GM21576 (cell line): ENCODE results near the gene TTLL5.
A peak's percentile ranks its signal among the peaks of the same experiment; 100 is the strongest.

ENCODE experiments used
- ATAC-seq: cut with Tn5 transposase; IDR thresholded peaks from one replicate; pipeline ENCODE4 v1.9.1; 2021; ENCODE audit warnings: mild to moderate bottlenecking, moderate library complexity; ENCODE audit not compliant: unreplicated experiment

Gene TTLL5

GRCh38 chr14:75860561-75861160 lies 199.6 kb downstream of the TTLL5 start:
- ATAC-seq = no peak

DNA sequence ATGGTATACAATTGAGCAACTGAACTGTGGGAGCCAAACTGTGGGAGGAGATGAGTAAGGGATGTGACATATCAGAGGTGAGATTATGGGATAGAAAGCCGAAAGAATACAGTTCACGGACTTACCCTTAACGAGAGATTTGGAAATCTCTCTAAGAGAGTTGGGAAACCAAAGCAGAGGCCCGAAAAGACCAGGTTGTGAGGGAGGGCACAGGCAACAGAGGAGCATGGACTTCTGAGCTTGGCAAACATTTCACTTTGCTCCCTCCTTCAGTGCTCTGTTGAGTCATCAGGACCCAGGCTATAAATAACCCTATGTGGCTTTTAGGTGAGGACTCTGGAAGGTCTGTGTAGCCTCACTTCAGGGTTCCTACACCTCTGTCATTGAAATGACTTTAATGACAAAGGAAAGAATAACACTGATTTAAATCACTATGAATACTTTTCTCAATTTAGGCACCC lies 200.1 kb downstream of the TTLL5 start:
- no peak for ATAC-seq

GRCh38 chr14:75863221-75863620 lies 202.2 kb downstream of the TTLL5 start:
- ATAC-seq = no peak

DNA sequence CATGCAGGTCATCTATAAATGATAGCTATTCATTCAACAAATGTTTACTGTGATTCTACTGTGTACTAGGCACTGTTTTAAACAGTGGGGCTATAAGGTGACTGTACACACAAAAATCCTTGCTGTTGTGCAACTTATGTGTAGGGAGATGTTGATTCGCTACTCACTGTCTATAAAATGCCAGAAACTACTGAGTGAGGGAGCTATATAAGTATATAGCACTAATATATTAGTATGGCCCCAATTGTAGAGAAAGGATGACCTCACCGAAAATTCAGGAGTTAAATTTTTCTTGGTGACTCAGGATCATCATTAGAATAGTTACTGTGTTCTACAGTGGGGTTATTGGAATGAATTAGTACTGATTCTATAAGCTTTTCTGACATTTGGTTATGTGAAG lies 203.3 kb downstream of the TTLL5 start:
- no peak for ATAC-seq

GRCh38 chr14:75865531-75865930 lies 204.5 kb downstream of the TTLL5 start:
- ATAC-seq = no peak

- no peak for ATAC-seq
Measured at GRCh38 chr14:75866970-75867369, 205.9 kb downstream of the TTLL5 start.

DNA sequence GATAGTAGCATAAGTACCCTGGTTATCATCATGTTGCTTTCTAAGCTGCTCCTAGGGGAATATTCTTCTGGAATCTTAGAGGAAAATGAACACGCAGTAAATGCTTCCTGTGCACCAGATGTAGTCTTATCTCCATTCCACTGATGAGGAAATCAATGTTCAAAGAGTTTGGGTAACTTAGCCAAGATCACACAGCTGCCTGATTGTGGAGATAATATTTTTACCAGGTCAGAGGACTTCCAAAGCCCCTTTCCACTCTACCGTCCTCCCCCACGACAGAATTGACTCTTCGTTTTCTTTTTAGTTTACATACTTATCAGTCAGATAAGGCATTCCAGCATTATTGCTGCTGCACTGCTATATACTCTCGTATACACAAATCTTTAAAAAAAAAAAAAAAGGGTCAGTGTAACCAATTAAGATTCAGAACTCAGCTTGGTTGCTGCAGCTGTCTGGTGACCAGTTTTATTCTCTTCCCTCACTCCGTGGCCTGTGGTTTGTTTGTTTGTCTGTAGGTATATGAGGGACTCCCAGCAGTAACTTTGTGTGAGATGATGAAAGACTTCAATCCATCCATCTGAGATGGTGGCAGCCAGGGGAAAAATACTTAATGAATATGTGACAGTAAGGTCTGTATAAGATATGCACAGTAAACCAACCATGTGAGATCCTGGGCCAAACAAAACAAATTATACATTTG lies 210.3 kb downstream of the TTLL5 start:
- no peak for ATAC-seq

DNA sequence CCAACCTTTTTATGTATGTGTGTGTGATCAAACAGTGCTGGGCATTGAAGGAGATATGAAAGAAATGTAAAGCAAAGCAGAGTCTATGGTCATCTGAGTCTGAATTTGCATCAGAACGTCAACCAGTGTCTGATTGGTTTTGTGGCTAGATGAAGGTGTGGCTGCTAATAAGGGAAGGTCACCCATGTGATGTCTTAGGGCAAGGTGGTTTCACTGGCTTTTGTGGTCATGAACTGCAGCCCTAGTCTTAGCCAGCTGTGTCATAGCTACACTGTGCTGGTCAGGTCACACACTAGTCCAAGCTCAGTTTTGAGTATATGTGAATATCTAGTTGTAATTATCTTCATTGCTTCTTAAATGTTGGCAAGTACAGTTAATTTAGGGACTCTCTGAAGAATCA lies 214.9 kb downstream of the TTLL5 start:
- ATAC-seq = peak; percentile 96

DNA sequence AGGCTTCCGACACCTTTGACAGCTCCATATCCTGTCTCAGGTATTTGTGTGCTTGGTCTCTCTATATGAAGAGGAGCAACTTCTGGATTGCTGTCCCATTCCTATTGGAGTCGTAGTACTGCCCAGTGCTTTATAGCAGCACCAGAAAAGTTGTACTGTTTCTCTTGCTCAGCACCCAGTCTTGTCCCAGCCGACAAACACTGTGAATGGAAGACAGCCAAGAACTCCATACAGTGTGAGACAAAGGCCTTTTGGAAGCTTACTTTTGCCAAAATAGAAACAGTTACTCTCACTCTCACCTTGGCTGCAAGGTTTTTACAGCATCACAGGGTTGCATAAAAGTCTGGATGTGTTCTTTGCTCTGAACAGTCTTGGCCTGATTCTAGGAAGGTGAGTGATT lies 215.5 kb downstream of the TTLL5 start:
- ATAC-seq = no peak

- ATAC-seq = no peak
Measured at GRCh38 chr14:75877292-75877691, 216.2 kb downstream of the TTLL5 start.

DNA sequence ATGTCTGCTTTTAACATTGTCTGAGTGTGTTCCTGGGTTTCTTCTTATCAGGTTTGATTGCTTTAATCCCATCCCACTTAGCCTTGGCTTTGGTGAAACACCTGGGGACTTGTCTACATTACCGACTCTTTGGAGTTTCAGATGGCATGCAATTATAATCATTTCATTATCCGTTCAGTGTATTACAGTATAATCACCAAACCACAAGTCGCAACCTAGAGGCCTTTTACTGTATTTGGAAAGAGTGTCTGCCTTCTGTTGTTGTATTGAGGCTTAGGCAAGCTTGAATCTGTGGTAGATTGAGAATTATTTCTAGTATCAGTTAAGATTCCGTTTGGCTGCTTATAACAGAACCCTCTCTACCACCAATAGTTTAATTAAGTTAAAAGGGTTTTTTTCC lies 216.8 kb downstream of the TTLL5 start:
- no peak for ATAC-seq

- no peak for ATAC-seq
Measured at GRCh38 chr14:75879031-75879430, 218.0 kb downstream of the TTLL5 start.

DNA sequence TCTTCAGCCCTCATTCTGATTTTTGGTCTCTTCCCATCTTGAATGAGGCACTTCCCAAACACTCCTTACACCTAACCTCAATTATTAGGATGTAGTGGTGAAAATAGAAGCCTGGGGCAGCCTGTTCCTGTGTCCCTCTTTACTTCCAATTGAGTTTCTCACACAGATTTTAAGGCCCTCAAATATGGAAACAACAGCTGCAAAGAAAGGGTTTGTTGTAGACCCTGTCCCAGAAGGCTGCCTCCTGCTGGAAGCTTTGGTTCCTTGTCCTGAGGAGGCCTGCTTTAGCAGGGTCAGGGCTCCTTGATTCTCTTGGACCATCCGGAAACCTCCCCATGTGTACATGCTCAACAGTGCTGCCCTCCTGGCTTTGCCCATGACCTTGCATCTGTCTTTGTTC lies 219.5 kb downstream of the TTLL5 start:
- no peak for ATAC-seq

- ATAC-seq = no peak
Measured at GRCh38 chr14:75881994-75882393, 220.9 kb downstream of the TTLL5 start.

- no peak for ATAC-seq
Measured at GRCh38 chr14:75884198-75884611, 223.2 kb downstream of the TTLL5 start.

- ATAC-seq = no peak
Measured at GRCh38 chr14:75885829-75886228, 224.8 kb downstream of the TTLL5 start.

- no peak for ATAC-seq
Measured at GRCh38 chr14:75886636-75887348, 225.7 kb downstream of the TTLL5 start.

- ATAC-seq = no peak
Measured at GRCh38 chr14:75888945-75889344, 227.9 kb downstream of the TTLL5 start.

DNA sequence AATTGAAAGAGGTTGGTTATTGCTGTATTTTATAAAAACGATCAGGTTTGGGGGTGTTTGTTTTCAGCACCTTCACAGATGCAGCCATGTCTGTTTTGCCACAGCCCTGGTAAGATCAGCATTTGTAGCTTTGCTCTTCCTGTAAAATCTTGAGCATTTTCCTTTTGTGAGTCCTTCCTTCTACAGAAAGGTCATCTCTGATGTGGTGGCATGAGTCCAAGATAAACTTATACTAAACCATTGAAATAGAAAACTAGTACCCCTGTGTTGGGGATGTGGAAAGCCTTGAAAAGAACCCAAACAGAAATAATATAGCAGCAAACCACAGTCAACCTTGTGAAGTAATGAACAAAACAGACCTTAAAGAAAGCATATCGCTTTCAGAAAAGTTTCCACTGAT lies 235.3 kb downstream of the TTLL5 start:
- ATAC-seq = no peak

- ATAC-seq = no peak
Measured at GRCh38 chr14:75904311-75904710, 243.3 kb downstream of the TTLL5 start.

DNA sequence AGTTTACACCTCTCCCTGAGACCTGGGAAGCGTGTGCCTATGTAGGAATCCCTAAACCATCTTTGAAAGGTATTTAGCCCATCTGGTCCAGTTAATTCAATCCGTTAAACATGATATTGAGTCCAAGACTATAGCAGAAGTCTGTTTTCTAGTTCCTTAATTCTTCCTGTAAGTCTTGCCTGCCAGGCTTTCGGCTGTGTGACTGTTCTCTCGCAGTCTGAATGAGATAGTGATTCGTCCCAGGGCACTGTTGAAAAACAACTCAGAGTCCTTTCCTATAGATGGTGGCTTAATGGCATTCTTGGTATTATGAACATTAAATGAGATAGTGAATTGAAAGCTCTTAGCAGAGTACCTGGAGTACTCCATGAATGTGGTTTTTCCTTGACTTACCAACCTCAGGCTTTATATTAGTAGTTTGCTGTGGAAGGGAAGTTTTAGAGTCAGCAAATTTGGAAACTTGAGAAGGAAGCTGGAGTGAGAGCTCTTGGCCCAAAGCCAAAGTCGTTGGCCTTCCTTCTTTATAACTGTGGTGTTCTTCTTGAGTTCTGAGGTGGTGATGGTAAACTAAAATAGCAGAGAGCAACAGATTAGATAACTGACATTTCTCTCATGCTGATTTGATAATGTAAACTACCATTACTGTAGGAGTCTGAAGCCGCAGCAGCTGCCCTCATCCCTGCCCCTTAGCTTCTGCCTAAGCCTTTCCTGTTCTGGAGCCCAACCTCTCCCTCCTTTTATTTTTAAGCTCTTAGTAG lies 244.3 kb downstream of the TTLL5 start:
- no peak for ATAC-seq
